HepG2 (cell line): ENCODE measurements around the gene PLOD3. TPM values are rescaled to one million over a fixed set of nuclear protein-coding genes. Genes with fewer than 3 reads are reported as not detected.

Source experiments
- ARNTL ChIP-seq: sonication (generic); formaldehyde crosslinking; IDR thresholded peaks from 2 replicates; pipeline ENCODE4 v1.4.0; 2020; ENCODE audit warnings: mild to moderate bottlenecking, missing genetic modification reagents
- BRD4 ChIP-seq: sonication (generic); formaldehyde crosslinking; IDR thresholded peaks from 2 replicates; pipeline ENCODE4 v1.4.0; 2020; ENCODE audit warnings: missing genetic modification reagents
- DPF2 ChIP-seq: sonication (generic); formaldehyde crosslinking; IDR thresholded peaks from 2 replicates; pipeline ENCODE4 v1.4.0; 2020; ENCODE audit warnings: mild to moderate bottlenecking, low read depth, missing genetic modification reagents, borderline replicate concordance
- HMGA1 ChIP-seq: sonication (generic); formaldehyde crosslinking; conservative IDR thresholded peaks from 2 replicates; pipeline ENCODE4 v1.4.0; 2020; ENCODE audit warnings: missing genetic modification reagents
- KMT2A ChIP-seq: sonication (generic); formaldehyde crosslinking; IDR thresholded peaks from 2 replicates; pipeline ENCODE4 v1.4.0; 2020; ENCODE audit warnings: missing genetic modification reagents
- PAX8 ChIP-seq: sonication (generic); formaldehyde crosslinking; IDR thresholded peaks from 2 replicates; pipeline ENCODE4 v1.8.0; 2022; ENCODE audit warnings: mild to moderate bottlenecking, missing genetic modification reagents, borderline replicate concordance
- RCOR2 ChIP-seq: IDR thresholded peaks from 2 replicates; pipeline ENCODE4 v1.6.1; 2016; ENCODE audit warnings: missing biosample characterization, missing genetic modification reagents
- TSC22D2 ChIP-seq: sonication (generic); formaldehyde crosslinking; IDR thresholded peaks from 2 replicates; pipeline ENCODE4 v1.5.1; 2020; ENCODE audit warnings: missing genetic modification reagents, mild to moderate bottlenecking, borderline replicate concordance
- ZBTB7B ChIP-seq: sonication (generic); formaldehyde crosslinking; IDR thresholded peaks from 2 replicates; pipeline ENCODE4 v1.4.0; 2020; ENCODE audit warnings: missing genetic modification reagents
- ZC3H13 ChIP-seq: sonication (generic); formaldehyde crosslinking; IDR thresholded peaks from 2 replicates; pipeline ENCODE4 v1.8.1; 2023; ENCODE audit warnings: mild to moderate bottlenecking, missing genetic modification reagents, moderate library complexity
- ZEB1 ChIP-seq: IDR thresholded peaks from 2 replicates; pipeline ENCODE4 v1.6.1; 2012; ENCODE audit warnings: mild to moderate bottlenecking, low read depth, inconsistent platforms; ENCODE audit not compliant: insufficient replicate concordance
- ZKSCAN1 ChIP-seq: fragments of 150-350 bp; IDR thresholded peaks from 2 replicates; pipeline ENCODE4 v1.6.1; 2014; ENCODE audit warnings: low read length
- ZNF225 ChIP-seq: sonication (generic); formaldehyde crosslinking; IDR thresholded peaks from 2 replicates; pipeline ENCODE4 v1.4.0; 2020; ENCODE audit warnings: mild to moderate bottlenecking, missing genetic modification reagents
- ZNF552 ChIP-seq: sonication (generic); formaldehyde crosslinking; IDR thresholded peaks from 2 replicates; pipeline ENCODE4 v1.9.0; 2022; ENCODE audit warnings: missing genetic modification reagents, mild to moderate bottlenecking, borderline replicate concordance
- ZNF616 ChIP-seq: sonication (generic); formaldehyde crosslinking; IDR thresholded peaks from 2 replicates; pipeline ENCODE4 v1.5.0; 2020; ENCODE audit warnings: low read depth, mild to moderate bottlenecking, missing genetic modification reagents
- polyA plus RNA-seq, 8 experiments: library from polyadenylated mRNA; depleted of rRNA in 3 of 8; stranded (reverse) in 7 of 8; unstranded in 1 of 8; fragments of >200 nt; fragmentation: Illumina TruSeq in 4 of 8; extraction: Trizol in 4 of 8; gene quantifications; 2 replicates each; pipeline versions ENCODE4 v1.2.1 to v1.2.3, GENCODE V29; 2011 to 2016; ENCODE audit warnings: low read depth in 4 of 8, missing spikeins in 1 of 8, mixed read lengths in 1 of 8; ENCODE audit not compliant: insufficient read depth in 1 of 8
- total RNA-seq, 5 experiments: library from RNA; depleted of rRNA; stranded (reverse); fragments of >200 nt; fragmentation: Illumina TruSeq; extraction: Trizol; gene quantifications; 2 replicates each; pipeline ENCODE4 v1.2.3, GENCODE V29; 2016; ENCODE audit warnings: low read depth in 1 of 5
- TF ChIP-seq, protein P1 (sequence below): sonication (generic); formaldehyde crosslinking; IDR thresholded peaks from 2 replicates; pipeline ENCODE4 v1.4.0; 2020; ENCODE audit warnings: mild to moderate bottlenecking, missing genetic modification reagents
- TF ChIP-seq, protein P2 (sequence below): sonication (generic); formaldehyde crosslinking; IDR thresholded peaks from 2 replicates; pipeline ENCODE4 v1.5.1; 2020; ENCODE audit warnings: missing genetic modification reagents, mild to moderate bottlenecking, borderline replicate concordance
- TF ChIP-seq, protein P3 (sequence below): IDR thresholded peaks from 2 replicates; pipeline ENCODE4 v1.6.1; 2018; ENCODE audit warnings: missing genetic modification reagents

The PLOD3 gene
- total and polyA plus RNA-seq, 2 of the 13 experiments (the other 11 are each of a cell fraction or from before 2014, with no cell fraction given) = 65.8 to 67.4 TPM

DNA sequence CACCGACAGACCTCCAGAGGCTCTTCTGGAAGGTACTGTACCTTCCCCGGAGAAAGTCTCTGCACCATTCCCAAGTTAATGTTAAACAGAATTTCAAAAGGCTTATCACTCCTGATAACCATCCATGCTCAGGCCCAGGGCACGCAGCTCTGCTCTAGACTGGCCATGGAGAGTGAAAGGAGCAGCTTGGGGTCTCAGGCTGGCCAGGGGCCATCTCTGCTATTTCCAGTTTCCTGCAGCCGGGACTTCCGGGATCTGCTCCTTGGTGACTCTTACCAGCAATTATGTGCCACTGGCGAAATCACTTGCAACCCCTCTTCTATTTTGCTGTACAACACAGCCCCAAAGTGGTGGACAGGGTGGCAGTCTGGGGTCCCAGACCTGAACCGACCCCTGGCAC, 14.3 kb upstream of the PLOD3 start (continued):
- TF ChIP-seq, protein P1, sequence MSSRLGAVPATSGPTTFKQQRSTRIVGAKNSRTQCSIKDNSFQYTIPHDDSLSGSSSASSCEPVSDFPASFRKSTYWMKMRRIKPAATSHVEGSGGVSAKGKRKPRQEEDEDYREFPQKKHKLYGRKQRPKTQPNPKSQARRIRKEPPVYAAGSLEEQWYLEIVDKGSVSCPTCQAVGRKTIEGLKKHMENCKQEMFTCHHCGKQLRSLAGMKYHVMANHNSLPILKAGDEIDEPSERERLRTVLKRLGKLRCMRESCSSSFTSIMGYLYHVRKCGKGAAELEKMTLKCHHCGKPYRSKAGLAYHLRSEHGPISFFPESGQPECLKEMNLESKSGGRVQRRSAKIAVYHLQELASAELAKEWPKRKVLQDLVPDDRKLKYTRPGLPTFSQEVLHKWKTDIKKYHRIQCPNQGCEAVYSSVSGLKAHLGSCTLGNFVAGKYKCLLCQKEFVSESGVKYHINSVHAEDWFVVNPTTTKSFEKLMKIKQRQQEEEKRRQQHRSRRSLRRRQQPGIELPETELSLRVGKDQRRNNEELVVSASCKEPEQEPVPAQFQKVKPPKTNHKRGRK = no peak
- TF ChIP-seq DPF2 (CRISPR knock-in tag) (no peak), ZC3H13 (no peak), HMGA1 (CRISPR knock-in tag) (no peak), PAX8 (CRISPR knock-in tag) (no peak), TSC22D2 (CRISPR knock-in tag) (no peak), BRD4 (CRISPR knock-in tag) (no peak), KMT2A (CRISPR knock-in tag) (no peak), RCOR2 (no peak), ZNF616 (CRISPR knock-in tag) (no peak), ZNF552 (CRISPR knock-in tag) (no peak), ZKSCAN1 (no peak), ZBTB7B (CRISPR knock-in tag) (peak; percentile 42; the same call in 1 of the 2 replicates), ZNF225 (CRISPR knock-in tag) (no peak), ZEB1 (no peak), ARNTL (no peak)
- TF ChIP-seq, protein P2, sequence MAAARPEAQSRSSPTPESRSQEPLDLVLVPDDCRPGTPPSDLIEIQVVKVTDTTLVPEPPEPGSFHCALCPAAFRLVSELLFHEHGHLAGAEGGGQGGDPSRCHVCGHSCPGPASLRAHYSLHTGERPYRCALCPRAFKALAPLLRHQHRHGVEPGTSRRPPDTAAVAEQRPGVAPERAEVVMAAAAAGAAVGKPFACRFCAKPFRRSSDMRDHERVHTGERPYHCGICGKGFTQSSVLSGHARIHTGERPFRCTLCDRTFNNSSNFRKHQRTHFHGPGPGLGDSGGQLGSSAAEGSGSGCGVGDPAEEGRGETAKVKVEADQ (CRISPR knock-in tag) = no peak
- TF ChIP-seq, protein P3, sequence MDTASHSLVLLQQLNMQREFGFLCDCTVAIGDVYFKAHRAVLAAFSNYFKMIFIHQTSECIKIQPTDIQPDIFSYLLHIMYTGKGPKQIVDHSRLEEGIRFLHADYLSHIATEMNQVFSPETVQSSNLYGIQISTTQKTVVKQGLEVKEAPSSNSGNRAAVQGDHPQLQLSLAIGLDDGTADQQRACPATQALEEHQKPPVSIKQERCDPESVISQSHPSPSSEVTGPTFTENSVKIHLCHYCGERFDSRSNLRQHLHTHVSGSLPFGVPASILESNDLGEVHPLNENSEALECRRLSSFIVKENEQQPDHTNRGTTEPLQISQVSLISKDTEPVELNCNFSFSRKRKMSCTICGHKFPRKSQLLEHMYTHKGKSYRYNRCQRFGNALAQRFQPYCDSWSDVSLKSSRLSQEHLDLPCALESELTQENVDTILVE = no peak
